GM23248 (cell line): ENCODE results near the gene BCAS1. TPM values are rescaled to one million over a fixed set of nuclear protein-coding genes. Genes with fewer than 3 reads are reported as not detected.

Source experiments
- DNase-seq: peaks from one replicate; pipeline ENCODE4 v3.0.0-alpha.2; 2015
- H2AFZ ChIP-seq: fragments of 200-600 bp; sonication (generic); 2 replicates; pipeline ENCODE4 v1.6.1; 2016; ENCODE audit warnings: antibody characterized with exemption
- H3F3A ChIP-seq: fragments of 200-600 bp; sonication (generic); 2 replicates; pipeline ENCODE4 v1.6.1; 2016; ENCODE audit warnings: mild to moderate bottlenecking, antibody characterized with exemption, mixed run types; ENCODE audit not compliant: insufficient read depth
- H3K27ac ChIP-seq: fragments of 200-600 bp; sonication (generic); 2 replicates; pipeline ENCODE4 v1.5.1; 2016; ENCODE audit warnings: mild to moderate bottlenecking
- H3K27me3 ChIP-seq: fragments of 200-600 bp; sonication (generic); replicated peaks from 2 replicates; pipeline ENCODE4 v1.6.1; 2016; ENCODE audit warnings: mild to moderate bottlenecking; ENCODE audit not compliant: insufficient read depth
- H3K36me3 ChIP-seq: fragments of 200-600 bp; sonication (generic); 2 replicates; pipeline ENCODE4 v1.6.1; 2016; ENCODE audit warnings: low read depth, mild to moderate bottlenecking
- H3K4me1 ChIP-seq: fragments of 200-600 bp; sonication (generic); 2 replicates; pipeline ENCODE4 v1.6.1; 2016; ENCODE audit warnings: mild to moderate bottlenecking; ENCODE audit not compliant: insufficient read depth
- H3K4me2 ChIP-seq: fragments of 200-600 bp; sonication (generic); one replicate; pipeline ENCODE4 v1.6.1; 2016; ENCODE audit warnings: mild to moderate bottlenecking; ENCODE audit not compliant: unreplicated experiment
- H3K4me3 ChIP-seq: fragments of 200-600 bp; sonication (generic); 2 replicates; pipeline ENCODE4 v1.5.1; 2016; ENCODE audit warnings: mild to moderate bottlenecking
- H3K79me2 ChIP-seq: fragments of 200-600 bp; sonication (generic); 2 replicates; pipeline ENCODE4 v1.6.1; 2016; ENCODE audit warnings: mild to moderate bottlenecking; ENCODE audit not compliant: insufficient read depth
- H3K9ac ChIP-seq: fragments of 200-600 bp; sonication (generic); 2 replicates; pipeline ENCODE4 v1.6.1; 2016; ENCODE audit warnings: mild to moderate bottlenecking
- H3K9me2 ChIP-seq: fragments of 200-600 bp; sonication (generic); 2 replicates; pipeline ENCODE4 v1.6.1; 2016; ENCODE audit warnings: mixed run types, mild to moderate bottlenecking, moderate library complexity; ENCODE audit not compliant: insufficient read depth
- H3K9me3 ChIP-seq: fragments of 200-600 bp; sonication (generic); one replicate; pipeline ENCODE4 v1.6.1; 2017; ENCODE audit warnings: low read depth
- H4K20me1 ChIP-seq: fragments of 200-600 bp; sonication (generic); 2 replicates; pipeline ENCODE4 v1.6.0; 2016; ENCODE audit not compliant: insufficient read depth
- EZH2 ChIP-seq: fragments of 200-600 bp; sonication (generic); IDR thresholded peaks from 2 replicates; pipeline ENCODE4 v1.6.1; 2018; ENCODE audit warnings: antibody characterized with exemption, mild to moderate bottlenecking; ENCODE audit not compliant: insufficient read depth, poor library complexity, severe bottlenecking
- EZH2phosphoT487 ChIP-seq: fragments of 200-600 bp; sonication (generic); IDR thresholded peaks from 2 replicates; pipeline ENCODE4 v1.6.1; 2018; ENCODE audit warnings: antibody characterized with exemption, moderate library complexity, mild to moderate bottlenecking, low read depth; ENCODE audit not compliant: insufficient read depth
- WGBS, 2 experiments: methylation state at CpG; one replicate each; pipeline ENCODE4 v1.1.6; 2015 to 2017; ENCODE audit warnings: low lambda C conversion rate in 2 of 2, low coverage in 1 of 2; ENCODE audit errors: missing lambda C conversion rate in 2 of 2; 5-methylcytosine and 5-hydroxymethylcytosine counted together
- in situ Hi-C: fragments of 300-500 bp; cut with MboI; formaldehyde crosslinking; loops from 2 replicates; pipeline ENCODE4 v1.15.0; 2020
- polyA plus RNA-seq: library from polyadenylated mRNA; unstranded; fragments of >200 nt; fragmentation: Nextera tagmentation; extraction: Ambion mirVana; gene quantifications from 2 replicates; pipeline ENCODE4 v1.2.1, GENCODE V29; 2016
- total RNA-seq: library from RNA; depleted of rRNA; stranded (reverse); fragments of >200 nt; shearing (Covaris generic); gene quantifications from 2 replicates; pipeline ENCODE4 v1.2.3, GENCODE V29; 2014

BCAS1 gene
- total and polyA plus RNA-seq, 2 experiments from 2014 or later = 0.41 TPM; not detected in 1

- Histone ChIP-seq H2AFZ (no peak overlapping the region), H3F3A (peaks cover 19% of the 10 kb centered on the region), H3K27ac (no peak overlapping the region), H3K4me1 (peaks cover 20% of the 10 kb centered on the region), H3K9me3 (no peaks in the 10 kb centered on the region), H3K9ac (no peak overlapping the region), H4K20me1 (no peaks in the 10 kb centered on the region), H3K9me2 (no peaks in the 10 kb centered on the region), H3K27me3 (no peaks in the 10 kb centered on the region), H3K4me2 (no peak overlapping the region), H3K36me3 (no peaks in the 10 kb centered on the region), H3K79me2 (no peaks in the 10 kb centered on the region), H3K4me3 (no peak overlapping the region)
- TF ChIP-seq EZH2 (no peak), EZH2phosphoT487 (no peak)
- WGBS, 2 experiments = 94% methylated on average over 16 of the region's 16 CpGs
- DNase-seq = no peak
- in situ Hi-C loops = no loop called here
These were observed 11.8 kb downstream of the BCAS1 start for GRCh38 chr20:54058420-54059139.

- Histone ChIP-seq H3K27me3 (no peaks in the 10 kb centered on the region), H3K4me2 (no peak overlapping the region), H3F3A (peaks cover 12% of the 10 kb centered on the region), H3K4me1 (peaks cover 13% of the 10 kb centered on the region), H2AFZ (no peak overlapping the region), H3K79me2 (no peaks in the 10 kb centered on the region), H3K9me2 (no peaks in the 10 kb centered on the region), H4K20me1 (no peaks in the 10 kb centered on the region), H3K4me3 (no peak overlapping the region), H3K9ac (no peak overlapping the region), H3K27ac (no peak overlapping the region), H3K36me3 (no peaks in the 10 kb centered on the region), H3K9me3 (no peaks in the 10 kb centered on the region)
- TF ChIP-seq EZH2phosphoT487 (no peak), EZH2 (no peak)
- in situ Hi-C loops = no loop called here
- no peak for DNase-seq
- WGBS, 2 experiments = 91% methylated on average over 3 of the region's 3 CpGs
These were observed 13.4 kb downstream of the BCAS1 start for GRCh38 chr20:54056762-54057639.

- no peak overlapping the region for H3K27ac ChIP-seq
- H2AFZ ChIP-seq = no peak overlapping the region
- H4K20me1 ChIP-seq = no peaks in the 10 kb centered on the region
- no peak overlapping the region for H3K4me2 ChIP-seq
- no peak for DNase-seq
- H3K36me3 ChIP-seq = no peaks in the 10 kb centered on the region
- peaks cover 2% of the 10 kb centered on the region; the same call in 1 of the 2 replicates for H3F3A ChIP-seq
- H3K4me3 ChIP-seq = no peak overlapping the region
- 85 to 88% methylated on average over 5 of the region's 5 CpGs for WGBS, 2 experiments
- no peaks in the 10 kb centered on the region for H3K27me3 ChIP-seq
- H3K9me2 ChIP-seq = no peaks in the 10 kb centered on the region
- no peak overlapping the region for H3K9ac ChIP-seq
- H3K9me3 ChIP-seq = no peaks in the 10 kb centered on the region
- TF ChIP-seq EZH2phosphoT487 (no peak), EZH2 (no peak)
- no peaks in the 10 kb centered on the region; the same call in 1 of the 2 replicates for H3K4me1 ChIP-seq
- in situ Hi-C loops = no loop called here
- no peaks in the 10 kb centered on the region for H3K79me2 ChIP-seq
These were observed 15.9 kb downstream of the BCAS1 start for GRCh38 chr20:54054516-54054915.

- WGBS, 2 experiments = 71 to 73% methylated on average over 2 of the region's 2 CpGs
These were observed 19.3 kb downstream of the BCAS1 start for GRCh38 chr20:54051068-54051467.

More at GRCh38 chr20:54051068-54051467, 19.3 kb downstream of the BCAS1 start:
- Histone ChIP-seq H3K9me2 (no peaks in the 10 kb centered on the region), H3K9ac (no peak overlapping the region), H4K20me1 (no peaks in the 10 kb centered on the region), H3K27ac (no peak overlapping the region), H3K79me2 (no peaks in the 10 kb centered on the region), H3K9me3 (no peaks in the 10 kb centered on the region), H3K27me3 (no peaks in the 10 kb centered on the region), H3K4me3 (no peak overlapping the region), H3K4me1 (peaks cover 17% of the 10 kb centered on the region), H2AFZ (no peak overlapping the region), H3F3A (peaks cover 23% of the 10 kb centered on the region), H3K36me3 (no peaks in the 10 kb centered on the region), H3K4me2 (no peak overlapping the region)
- TF ChIP-seq EZH2 (no peak), EZH2phosphoT487 (no peak)
- in situ Hi-C loops = no loop called here
- DNase-seq = no peak
